C4-2B (cell line): ENCODE results near the gene SPIRE2.
"Not testable (repeated sequence)": the region's sequence is repeated elsewhere in the genome, so short reads cannot be mapped to it uniquely, and the experiment has no call there.

ENCODE experiments used
- H3K27ac ChIP-seq: fragments of 450-650 bp; 2 replicates; pipeline ENCODE4 v1.5.1; 2017
- ZFX ChIP-seq: fragments of 450-650 bp; IDR thresholded peaks from 2 replicates; pipeline ENCODE4 v1.6.1; 2017
- TF ChIP-seq, protein P1 (sequence below): fragments of 450-650 bp; conservative IDR thresholded peaks from 2 replicates; pipeline ENCODE4 v1.5.1; 2017; ENCODE audit warnings: mild to moderate bottlenecking

The SPIRE2 gene

DNA sequence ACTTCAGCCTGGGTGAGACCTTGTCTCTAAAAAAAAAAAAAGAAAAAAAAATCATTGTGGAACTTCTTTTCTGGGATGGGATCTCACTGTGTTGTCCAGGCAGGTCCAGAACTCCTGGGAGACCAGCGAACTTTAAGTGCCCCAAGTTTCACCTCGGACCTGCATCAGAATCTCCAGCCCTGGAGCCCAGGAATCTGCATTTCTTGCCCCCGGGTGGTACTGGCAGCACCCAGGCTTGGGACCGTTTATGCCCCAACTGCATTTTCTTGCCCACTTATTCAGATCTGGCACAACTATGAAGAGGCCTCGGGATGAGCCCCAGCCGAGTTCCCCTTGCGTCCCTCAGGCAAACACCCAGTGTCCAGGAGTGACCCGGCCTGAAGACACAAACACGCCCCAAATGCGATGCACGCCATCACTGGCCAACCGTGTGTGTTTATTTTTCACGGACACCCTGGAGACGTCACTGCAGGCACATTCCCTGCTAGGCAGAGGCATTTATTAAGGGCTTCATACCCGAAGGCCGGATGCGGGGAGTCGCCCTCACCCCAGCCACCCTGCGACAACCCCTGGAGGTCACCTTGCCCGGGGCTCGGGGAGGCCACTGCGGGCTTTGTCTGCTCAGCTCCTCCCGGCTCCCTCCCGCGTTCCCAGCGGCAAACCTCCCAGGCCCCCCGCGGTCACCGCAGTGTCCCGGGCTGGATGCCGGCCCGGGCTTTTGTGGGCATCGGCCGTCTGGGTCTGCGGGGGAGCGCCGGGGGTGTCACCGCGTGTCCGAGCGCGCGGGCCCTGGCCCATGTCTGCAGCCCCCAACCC, 684 bp upstream of the SPIRE2 start:
- no peak for TF ChIP-seq ZFX
- TF ChIP-seq, protein P1, sequence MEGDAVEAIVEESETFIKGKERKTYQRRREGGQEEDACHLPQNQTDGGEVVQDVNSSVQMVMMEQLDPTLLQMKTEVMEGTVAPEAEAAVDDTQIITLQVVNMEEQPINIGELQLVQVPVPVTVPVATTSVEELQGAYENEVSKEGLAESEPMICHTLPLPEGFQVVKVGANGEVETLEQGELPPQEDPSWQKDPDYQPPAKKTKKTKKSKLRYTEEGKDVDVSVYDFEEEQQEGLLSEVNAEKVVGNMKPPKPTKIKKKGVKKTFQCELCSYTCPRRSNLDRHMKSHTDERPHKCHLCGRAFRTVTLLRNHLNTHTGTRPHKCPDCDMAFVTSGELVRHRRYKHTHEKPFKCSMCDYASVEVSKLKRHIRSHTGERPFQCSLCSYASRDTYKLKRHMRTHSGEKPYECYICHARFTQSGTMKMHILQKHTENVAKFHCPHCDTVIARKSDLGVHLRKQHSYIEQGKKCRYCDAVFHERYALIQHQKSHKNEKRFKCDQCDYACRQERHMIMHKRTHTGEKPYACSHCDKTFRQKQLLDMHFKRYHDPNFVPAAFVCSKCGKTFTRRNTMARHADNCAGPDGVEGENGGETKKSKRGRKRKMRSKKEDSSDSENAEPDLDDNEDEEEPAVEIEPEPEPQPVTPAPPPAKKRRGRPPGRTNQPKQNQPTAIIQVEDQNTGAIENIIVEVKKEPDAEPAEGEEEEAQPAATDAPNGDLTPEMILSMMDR: no peak
- H3K27ac ChIP-seq: peak overlapping the region; percentile 78

DNA sequence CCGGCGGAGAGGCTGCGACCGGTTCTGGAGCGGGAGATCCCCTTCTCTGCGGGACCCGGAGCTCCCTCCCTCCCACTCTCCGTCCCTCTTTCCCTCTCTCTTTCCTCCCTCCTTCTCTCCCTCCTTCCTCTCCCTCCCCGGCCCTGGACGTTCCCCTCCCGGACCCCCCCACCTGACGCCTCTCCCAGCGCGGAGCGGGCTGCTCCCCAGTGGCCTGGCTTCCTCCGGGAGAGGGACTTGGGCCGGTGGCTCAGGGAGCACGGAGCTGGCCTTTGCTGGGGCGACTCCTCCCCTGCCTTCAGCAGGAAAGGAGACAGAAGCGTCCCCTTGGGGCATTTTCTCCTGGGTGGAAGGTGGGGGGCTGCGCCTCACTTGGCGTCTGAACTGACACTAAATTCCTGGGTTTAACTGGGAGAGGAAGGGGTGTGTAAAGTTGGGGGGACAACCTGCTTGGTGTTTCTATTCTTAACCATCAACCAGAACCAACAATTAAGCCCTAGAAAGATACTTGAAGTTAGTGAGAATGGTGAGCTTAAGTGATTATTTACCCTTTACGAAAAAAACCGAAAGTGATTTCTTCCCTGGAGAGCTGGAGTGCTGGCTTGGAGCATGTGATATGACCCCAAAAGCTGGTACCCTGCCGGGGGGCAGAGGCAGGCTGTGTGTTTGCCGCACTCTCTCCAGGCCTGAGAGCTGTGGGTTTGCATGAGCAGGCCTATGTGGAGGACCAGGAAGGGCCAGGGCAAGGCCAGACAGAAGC, 775 bp downstream of the SPIRE2 start:
- H3K27ac ChIP-seq: peak overlapping the region; percentile 78
- TF ChIP-seq, protein P1: no peak
- no peak for TF ChIP-seq ZFX

DNA sequence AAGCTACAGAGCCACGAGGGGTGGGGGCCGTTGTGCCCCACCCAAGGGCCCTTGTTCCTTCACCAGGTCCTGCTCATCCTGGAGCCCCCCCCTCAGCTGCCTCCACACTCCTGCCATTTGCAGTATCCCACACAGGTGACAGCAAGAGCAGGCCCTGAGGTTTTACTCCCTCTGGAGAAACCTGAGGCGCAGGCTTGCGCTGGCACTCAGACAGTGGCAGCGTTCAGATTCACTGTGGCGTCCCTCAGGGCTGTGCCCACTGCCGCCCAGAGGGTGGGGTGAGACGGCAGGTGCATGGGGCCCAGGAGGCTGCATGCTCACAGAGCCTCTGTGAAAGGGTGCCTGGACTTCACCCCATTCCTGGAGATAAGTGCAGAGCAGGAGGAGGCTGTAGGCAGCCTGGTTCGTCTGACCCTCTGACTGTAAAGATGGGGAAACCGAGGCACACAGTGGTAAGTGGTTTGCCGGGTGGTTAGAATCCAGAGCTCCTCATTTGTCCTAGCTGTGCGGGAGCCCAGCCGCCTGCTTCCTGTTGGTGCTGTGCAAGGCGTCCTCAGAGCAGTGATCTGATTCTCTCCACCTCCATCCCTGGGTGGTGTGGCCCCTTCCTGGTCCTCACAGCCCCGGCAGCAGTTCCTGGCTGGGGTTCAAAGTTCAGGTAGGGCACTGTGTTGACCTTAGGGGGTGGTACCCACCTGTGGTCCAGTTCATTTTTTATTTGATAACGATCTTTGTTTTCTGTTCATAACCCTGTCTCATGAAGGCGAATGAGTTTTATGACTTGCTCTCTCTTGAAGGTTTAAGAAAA, 1.6 kb downstream of the SPIRE2 start:
- no peak overlapping the region for H3K27ac ChIP-seq
- no peak for TF ChIP-seq ZFX
- TF ChIP-seq, protein P1: no peak

DNA sequence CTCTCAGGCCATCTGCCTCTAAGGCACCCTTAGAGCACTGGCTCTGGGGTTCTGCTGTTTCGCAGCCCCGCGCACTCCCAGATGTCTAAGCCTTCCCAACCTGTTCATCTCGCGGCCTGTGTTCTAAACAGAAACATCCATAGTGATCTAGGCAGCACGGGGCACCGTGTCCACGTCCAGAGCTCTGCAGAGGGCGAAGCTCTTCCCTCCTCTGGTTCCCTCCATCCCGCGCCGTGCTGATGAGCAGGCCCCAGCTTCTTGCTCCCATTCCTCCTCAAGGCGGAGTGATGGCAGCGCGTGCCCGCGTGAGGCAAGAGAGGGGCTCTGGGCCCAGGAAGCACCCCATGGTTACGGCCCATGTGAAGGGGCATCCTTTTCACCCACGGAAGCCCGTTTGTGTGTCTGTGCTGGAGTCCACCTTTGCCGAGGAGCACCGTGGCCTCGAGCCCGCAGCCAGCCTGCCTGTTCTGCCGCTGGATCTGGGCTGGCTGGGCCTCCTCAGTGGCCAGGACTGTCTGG, 3.6 kb downstream of the SPIRE2 start:
- TF ChIP-seq, protein P1: no peak
- no peak for TF ChIP-seq ZFX
- H3K27ac ChIP-seq: no peak overlapping the region

DNA sequence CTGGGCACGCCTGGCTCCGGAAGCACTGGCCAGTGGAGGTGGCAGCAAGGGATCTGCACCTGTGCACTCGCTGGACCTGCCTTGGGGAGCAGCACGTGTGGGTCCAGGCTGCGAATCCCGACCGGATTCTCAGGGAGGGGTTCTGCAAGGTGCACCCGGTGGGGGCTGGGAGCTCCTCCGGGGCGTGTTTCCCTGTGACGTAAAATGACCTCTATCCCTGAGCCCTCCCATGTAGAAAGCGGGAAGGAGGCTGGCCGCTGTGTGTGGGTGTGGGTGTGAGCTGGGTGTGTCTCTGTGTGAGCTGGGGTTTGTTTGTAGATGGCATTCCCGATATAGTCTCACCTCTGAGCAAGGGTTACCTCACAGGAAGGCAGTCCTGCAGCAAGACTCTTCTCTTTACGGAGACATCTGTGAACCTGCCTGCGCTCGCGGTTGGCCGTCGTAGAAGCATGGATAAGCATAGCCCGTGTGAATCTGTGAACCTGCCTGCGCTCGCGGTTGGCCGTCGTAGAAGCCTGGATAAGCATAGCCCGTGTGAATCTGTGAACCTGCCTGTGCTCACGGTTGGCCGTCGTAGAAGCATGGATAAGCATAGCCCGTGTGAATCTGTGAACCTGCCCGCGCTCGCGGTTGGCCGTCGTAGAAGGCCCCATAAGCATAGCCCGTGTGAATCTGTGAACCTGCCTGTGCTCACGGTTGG, 5.5 kb downstream of the SPIRE2 start:
- not testable (repeated sequence) for H3K27ac ChIP-seq

DNA sequence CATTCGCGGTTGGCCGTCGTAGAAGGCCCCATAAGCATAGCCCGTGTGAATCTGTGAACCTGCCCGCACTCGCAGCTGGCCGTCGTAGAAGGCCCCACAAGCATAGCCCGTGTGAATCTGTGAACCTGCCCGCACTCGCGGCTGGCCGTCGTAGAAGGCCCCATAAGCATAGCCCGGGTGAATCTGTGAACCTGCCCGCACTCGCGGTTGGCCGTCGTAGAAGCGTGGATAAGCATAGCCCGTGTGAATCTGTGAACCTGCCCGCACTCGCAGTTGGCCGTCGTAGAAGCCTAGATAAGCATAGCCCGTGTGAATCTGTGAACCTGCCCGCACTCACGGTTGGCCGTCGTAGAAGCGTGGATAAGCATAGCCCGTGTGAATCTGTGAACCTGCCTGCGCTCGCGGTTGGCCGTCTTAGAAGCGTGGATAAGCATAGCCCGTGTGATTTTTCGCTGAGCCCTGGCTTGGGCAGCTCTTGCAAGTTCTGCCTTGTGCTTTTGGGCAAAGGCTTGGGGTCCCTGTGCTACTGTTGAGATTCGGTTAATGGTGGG, 6.6 kb downstream of the SPIRE2 start:
- H3K27ac ChIP-seq: not testable (repeated sequence)

DNA sequence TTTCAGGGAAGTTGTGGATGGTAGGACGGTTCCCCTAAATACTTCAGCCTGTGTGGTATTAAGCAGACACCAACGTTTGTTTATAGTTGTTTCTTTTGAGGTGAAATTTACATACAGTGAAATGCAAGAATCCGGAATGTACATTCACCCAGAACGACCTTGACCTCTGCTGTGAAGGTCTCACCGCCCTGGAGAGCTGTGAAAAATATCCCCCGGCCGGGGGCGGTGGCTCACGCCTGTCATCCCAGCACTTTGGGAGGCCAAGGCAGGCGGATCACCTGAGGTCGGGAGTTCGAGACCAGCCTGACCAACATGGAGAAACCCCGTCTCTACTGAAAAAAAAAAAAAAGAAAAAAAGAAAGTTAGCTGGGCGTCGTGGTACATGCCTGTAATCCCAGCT, 8.2 kb downstream of the SPIRE2 start:
- H3K27ac ChIP-seq: peak overlapping the region; percentile 91

DNA sequence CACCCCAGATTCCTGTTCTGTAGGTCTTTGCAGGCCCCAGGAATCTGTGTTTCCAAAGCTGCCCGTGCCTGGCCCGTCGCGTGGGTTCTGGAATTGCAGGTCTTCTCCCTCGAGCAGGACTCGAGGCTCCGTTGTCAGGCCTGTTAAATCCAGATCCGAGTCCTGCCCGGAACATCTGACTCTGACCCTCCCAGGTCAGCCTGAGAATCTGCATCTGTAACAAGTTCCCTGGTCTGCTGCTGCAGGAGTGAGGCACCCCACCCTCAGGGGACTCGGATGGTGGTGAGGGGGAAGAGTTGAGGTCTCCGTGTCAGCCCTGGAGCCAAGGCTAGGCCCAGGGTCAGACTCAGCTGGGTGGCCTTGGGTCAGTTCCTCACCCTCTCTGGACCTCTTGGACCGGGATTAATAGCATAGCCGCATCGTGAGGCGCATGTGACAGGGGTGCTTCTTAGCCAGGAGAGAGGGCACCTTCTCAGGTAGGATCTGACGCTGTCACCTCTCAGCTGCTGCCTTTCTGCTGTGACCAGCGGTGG, 8.8 kb downstream of the SPIRE2 start:
- peak overlapping the region; percentile 91 for H3K27ac ChIP-seq
- TF ChIP-seq, protein P1: no peak
- no peak for TF ChIP-seq ZFX
